Right lobe of liver (tissue), 4 donors: ENCODE data around the gene OR51B4.
"Not testable (repeated sequence)": the region's sequence is repeated elsewhere in the genome, so short reads cannot be mapped to it uniquely, and the experiment has no call there.

ENCODE experiments used
- CTCF ChIP-seq, 4 donors: fragments of 200-600 bp in 3 of 4; fragments of 450-650 bp in 1 of 4; IDR thresholded peaks; one replicate each; pipeline versions ENCODE4 v1.5.1 to v1.8.0; 2016 to 2022; ENCODE audit warnings: antibody characterized with exemption in 4 of 4, mild to moderate bottlenecking in 2 of 4
- POLR2A ChIP-seq: fragments of 450-650 bp; IDR thresholded peaks from one replicate; pipeline ENCODE4 v1.6.1; 2017; ENCODE audit warnings: antibody characterized with exemption, mild to moderate bottlenecking
- donor health status: DM: no; HTN: no; CAD: no.
- donor health status: DM: no; HTN: no; CAD: no.
- donor health status: DM: no; HTN: yes; CAD: no.

DNA sequence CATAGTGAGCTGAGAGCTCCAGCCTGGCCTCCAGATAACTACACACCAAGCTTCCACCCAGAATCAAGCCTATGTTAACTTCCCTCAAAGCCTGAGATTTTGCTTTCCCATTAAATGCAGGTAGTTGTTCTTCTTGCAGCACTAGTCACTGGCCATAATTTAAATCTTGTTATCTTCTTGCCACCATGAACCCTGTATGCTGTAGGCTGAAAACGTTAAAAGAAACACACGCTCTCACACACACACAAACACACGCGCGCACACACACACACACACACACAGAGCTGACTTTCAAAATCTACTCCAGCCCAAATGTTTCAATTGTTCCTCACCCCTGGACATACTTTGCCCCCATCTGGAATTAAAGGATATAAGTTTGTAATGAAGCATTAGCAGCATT, 48.3 kb downstream of the OR51B4 start:
- TF ChIP-seq CTCF (IDR thresholded peaks at IDR 0.05); POLR2A: not testable (repeated sequence)
